ENCODE measurements around the gene PEX7.
"Not testable (repeated sequence)": the region's sequence is repeated elsewhere in the genome, so short reads cannot be mapped to it uniquely, and the experiment has no call there.

PEX7 gene

GRCh38 chr6:136822376-136823127 is at the start of gene PEX7:
Gene PEX7 (plus strand): TSS chr6:136822592. CDS start chr6:136822666, 74 bp downstream.
- peak; percentile 94 for DNase-seq

GRCh38 chr6:136772685-136773472 is 49.5 kb upstream of the PEX7 start:
- no peak for DNase-seq

- no peak for DNase-seq
Measured at GRCh38 chr6:136773473-136773796, 49.0 kb upstream of the PEX7 start.

GRCh38 chr6:136774228-136775041 is 48.0 kb upstream of the PEX7 start:
- DNase-seq = peak; percentile 68

- no peak for DNase-seq
Measured at GRCh38 chr6:136775081-136775480, 47.3 kb upstream of the PEX7 start.

GRCh38 chr6:136775548-136775947 is 46.8 kb upstream of the PEX7 start:
- peak; percentile 34 for DNase-seq

- no peak for DNase-seq
Measured at GRCh38 chr6:136777651-136778050, 44.7 kb upstream of the PEX7 start.

- no peak for DNase-seq
Measured at GRCh38 chr6:136779682-136780081, 42.7 kb upstream of the PEX7 start.

GRCh38 chr6:136780972-136781371 is 41.4 kb upstream of the PEX7 start:
- DNase-seq = no peak

GRCh38 chr6:136782021-136782770 is 40.2 kb upstream of the PEX7 start:
- peak; percentile 57 for DNase-seq

- no peak for DNase-seq
Measured at GRCh38 chr6:136783021-136783420, 39.4 kb upstream of the PEX7 start.

- no peak for DNase-seq
Measured at GRCh38 chr6:136783495-136784270, 38.7 kb upstream of the PEX7 start.

GRCh38 chr6:136784271-136784664 is 38.1 kb upstream of the PEX7 start:
- no peak for DNase-seq

GRCh38 chr6:136784910-136785746 is 37.3 kb upstream of the PEX7 start:
- no peak for DNase-seq

- no peak for DNase-seq
Measured at GRCh38 chr6:136786658-136787057, 35.7 kb upstream of the PEX7 start.

- no peak for DNase-seq
Measured at GRCh38 chr6:136787726-136788068, 34.7 kb upstream of the PEX7 start.

GRCh38 chr6:136788069-136788902 is 34.1 kb upstream of the PEX7 start:
- DNase-seq = peak; percentile 82

- not testable (repeated sequence) for DNase-seq
Measured at GRCh38 chr6:136789440-136789839, 33.0 kb upstream of the PEX7 start.

- DNase-seq = no peak
Measured at GRCh38 chr6:136790411-136791295, 31.7 kb upstream of the PEX7 start.

All from fibroblast of upper back skin (primary cell).